Measurements from ENCODE around the gene CAPN15. TPM values are rescaled to one million over a fixed set of nuclear protein-coding genes. Genes with fewer than 3 reads are reported as not detected.
"Not testable (repeated sequence)": the region's sequence is repeated elsewhere in the genome, so short reads cannot be mapped to it uniquely, and the experiment has no call there.

The CAPN15 gene
- polyA plus RNA-seq, 3 donors from 2014 or later, result 9.2 to 30.7 (median 10.1) TPM

DNA sequence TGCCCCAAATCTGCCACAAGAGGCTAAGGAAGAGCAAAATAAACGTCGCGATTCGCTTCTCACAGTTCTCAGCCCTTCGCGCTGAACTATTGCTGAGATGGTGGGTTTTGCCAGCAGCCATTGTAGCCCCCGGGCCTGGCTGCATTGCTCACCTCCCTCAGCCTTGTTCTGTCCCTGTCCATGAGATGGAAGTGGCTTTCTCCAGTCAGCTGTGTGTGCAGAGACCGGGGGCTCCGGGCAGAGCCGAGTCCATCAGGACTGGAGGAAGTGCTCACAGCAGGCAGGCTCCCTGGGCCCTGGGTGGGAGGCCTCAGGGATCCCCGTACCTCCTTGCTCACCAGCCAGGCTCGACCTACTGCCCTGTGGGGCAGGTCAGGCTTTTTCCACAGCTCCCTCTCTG is 27.6 kb upstream of the CAPN15 start:
- Mint-ChIP-seq H3K27me3 (ENCODE audit: low read depth in 3 of 3) (no peaks in the 10 kb centered on the region), H3K27ac (peak overlapping the region in 1 of 6 donors; percentile 22), H3K9me3 (no peaks in the 10 kb centered on the region), H3K4me3 (no peak overlapping the region), H3K36me3 (peaks cover 0 to 7% (median 4%) of the 10 kb centered on the region in 3 donors), H3K4me1 (peaks cover 0 to 4% of the 10 kb centered on the region in 2 donors)
- DNase-seq, result no peak

GRCh38 chr16:500709-501108 is 26.8 kb upstream of the CAPN15 start:
- H3K4me3 Mint-ChIP-seq, result no peak overlapping the region
- H3K9me3 Mint-ChIP-seq, result no peaks in the 10 kb centered on the region
- peaks cover 0 to 7% (median 5%) of the 10 kb centered on the region in 3 donors for H3K36me3 Mint-ChIP-seq

DNA sequence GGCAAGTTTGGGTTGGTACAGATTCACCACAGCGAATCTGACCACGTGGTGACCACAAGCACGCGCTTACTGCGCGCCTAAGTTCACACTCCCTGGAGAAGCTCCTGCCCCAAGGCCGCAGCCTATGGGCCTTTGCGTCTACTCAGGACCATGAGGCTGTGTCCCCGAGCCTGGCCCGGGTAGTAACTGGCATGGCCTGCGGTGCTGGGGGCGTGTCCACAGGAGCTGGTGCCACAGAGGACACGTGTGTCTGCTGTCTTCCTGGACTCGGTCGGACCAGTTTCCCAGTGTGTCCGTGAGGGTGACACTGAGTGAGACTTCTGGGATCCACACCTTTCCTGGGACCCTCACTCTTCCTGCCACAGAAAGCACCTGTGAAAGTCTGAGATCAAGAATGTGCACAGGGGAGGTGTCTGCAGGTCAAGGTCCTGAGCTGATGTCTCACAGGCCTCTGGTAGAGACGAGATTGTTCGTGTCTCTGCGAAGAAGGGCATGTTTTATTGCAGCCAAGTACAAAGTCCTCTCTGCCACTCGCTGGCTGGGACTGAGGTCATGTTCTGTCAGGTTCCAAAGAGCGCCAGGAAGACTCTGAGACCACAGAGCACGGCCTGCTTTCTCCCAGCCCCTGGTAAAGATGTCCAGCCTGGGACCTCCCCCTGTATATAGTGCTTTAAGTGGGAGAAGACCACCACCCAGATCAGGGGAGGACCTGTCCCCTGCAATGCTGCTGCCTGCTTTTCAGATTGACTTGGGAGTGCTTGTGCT is 25.2 kb upstream of the CAPN15 start:
- peaks cover 0 to 8% (median 7%) of the 10 kb centered on the region in 3 donors for H3K36me3 Mint-ChIP-seq
- H3K4me1 Mint-ChIP-seq, result peaks cover 0 to 4% of the 10 kb centered on the region in 2 donors
- DNase-seq, result no peak
- no peaks in the 10 kb centered on the region for H3K9me3 Mint-ChIP-seq
- no peaks in the 10 kb centered on the region for H3K27me3 Mint-ChIP-seq (ENCODE audit: low read depth in 3 of 3)
- no peak overlapping the region for H3K4me3 Mint-ChIP-seq
- no peak overlapping the region for H3K27ac Mint-ChIP-seq

More at GRCh38 chr16:500709-501108, 26.8 kb upstream of the CAPN15 start:
- Mint-ChIP-seq H3K27me3 (ENCODE audit: low read depth in 3 of 3) (no peaks in the 10 kb centered on the region), H3K4me1 (peaks cover 0 to 4% of the 10 kb centered on the region in 2 donors), H3K27ac (no peak overlapping the region)
- DNase-seq, result no peak

GRCh38 chr16:503150-504071 is 24.1 kb upstream of the CAPN15 start:
- no peak for DNase-seq
- Mint-ChIP-seq H3K4me3 (no peak overlapping the region), H3K27ac (no peak overlapping the region), H3K4me1 (peaks cover 0 to 4% of the 10 kb centered on the region in 2 donors), H3K36me3 (peaks cover 0 to 4% (median 4%) of the 10 kb centered on the region in 3 donors), H3K27me3 (ENCODE audit: low read depth in 3 of 3) (no peaks in the 10 kb centered on the region), H3K9me3 (no peaks in the 10 kb centered on the region)

GRCh38 chr16:505479-506245 is 21.9 kb upstream of the CAPN15 start:
- no peak overlapping the region for H3K27ac Mint-ChIP-seq
- H3K27me3 Mint-ChIP-seq (ENCODE audit: low read depth in 3 of 3), result peaks cover 0 to 3% (median 0%) of the 10 kb centered on the region in 3 donors
- no peak for DNase-seq
- H3K9me3 Mint-ChIP-seq, result no peaks in the 10 kb centered on the region
- H3K4me1 Mint-ChIP-seq, result peaks cover 0 to 4% of the 10 kb centered on the region in 2 donors
- no peak overlapping the region for H3K4me3 Mint-ChIP-seq
- peaks cover 0 to 4% (median 0%) of the 10 kb centered on the region in 3 donors for H3K36me3 Mint-ChIP-seq

- H3K27me3 Mint-ChIP-seq (ENCODE audit: low read depth in 3 of 3), result peaks cover 0 to 3% (median 0%) of the 10 kb centered on the region in 3 donors
- H3K4me3 Mint-ChIP-seq, result no peak overlapping the region
- H3K9me3 Mint-ChIP-seq, result no peaks in the 10 kb centered on the region
- peaks cover 0 to 4% of the 10 kb centered on the region in 2 donors for H3K4me1 Mint-ChIP-seq
- H3K36me3 Mint-ChIP-seq, result peaks cover 0 to 4% (median 0%) of the 10 kb centered on the region in 3 donors
- H3K27ac Mint-ChIP-seq, result no peak overlapping the region
- no peak for DNase-seq
Observed at GRCh38 chr16:506246-506546, 21.3 kb upstream of the CAPN15 start.

- H3K4me1 Mint-ChIP-seq; H3K4me3 Mint-ChIP-seq; DNase-seq; H3K9me3 Mint-ChIP-seq; H3K36me3 Mint-ChIP-seq; H3K27ac Mint-ChIP-seq; H3K27me3 Mint-ChIP-seq (ENCODE audit: low read depth in 3 of 3): not testable (repeated sequence)
Observed at GRCh38 chr16:507527-507926, 20.0 kb upstream of the CAPN15 start.

DNA sequence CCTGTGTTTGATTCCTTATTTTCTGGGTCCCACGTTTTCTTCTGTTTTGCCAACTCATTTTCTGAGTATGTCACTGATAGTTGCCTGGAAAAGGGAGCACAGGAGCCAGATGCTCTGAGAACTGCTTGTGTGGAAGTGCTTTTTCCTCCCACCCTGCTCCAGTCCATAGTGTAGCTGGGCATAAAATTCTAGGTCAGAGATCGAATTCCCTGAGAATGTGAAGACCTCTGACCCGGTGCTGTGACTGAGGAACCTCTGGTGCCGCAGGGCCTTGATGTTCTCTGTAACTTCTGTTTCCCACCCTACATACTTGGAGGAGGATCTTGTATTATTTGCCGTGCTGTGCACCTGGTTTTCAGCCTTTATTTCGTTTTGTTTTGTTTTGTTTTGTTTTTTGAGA is 19.5 kb upstream of the CAPN15 start:
- Mint-ChIP-seq H3K36me3 (peaks cover 0 to 4% (median 3%) of the 10 kb centered on the region in 3 donors), H3K27ac (no peak overlapping the region), H3K9me3 (no peaks in the 10 kb centered on the region), H3K27me3 (ENCODE audit: low read depth in 3 of 3) (peaks cover 0 to 3% (median 0%) of the 10 kb centered on the region in 3 donors), H3K4me3 (no peak overlapping the region), H3K4me1 (no peaks in the 10 kb centered on the region)
- no peak for DNase-seq

- no peak for DNase-seq
- H3K27ac Mint-ChIP-seq, result no peak overlapping the region
- no peaks in the 10 kb centered on the region for H3K9me3 Mint-ChIP-seq
- H3K4me3 Mint-ChIP-seq, result no peak overlapping the region
- no peaks in the 10 kb centered on the region for H3K4me1 Mint-ChIP-seq
- peaks cover 0 to 4% (median 4%) of the 10 kb centered on the region in 3 donors for H3K36me3 Mint-ChIP-seq
- peaks cover 0 to 3% (median 0%) of the 10 kb centered on the region in 3 donors for H3K27me3 Mint-ChIP-seq (ENCODE audit: low read depth in 3 of 3)
Observed at GRCh38 chr16:508884-509736, 18.4 kb upstream of the CAPN15 start.

DNA sequence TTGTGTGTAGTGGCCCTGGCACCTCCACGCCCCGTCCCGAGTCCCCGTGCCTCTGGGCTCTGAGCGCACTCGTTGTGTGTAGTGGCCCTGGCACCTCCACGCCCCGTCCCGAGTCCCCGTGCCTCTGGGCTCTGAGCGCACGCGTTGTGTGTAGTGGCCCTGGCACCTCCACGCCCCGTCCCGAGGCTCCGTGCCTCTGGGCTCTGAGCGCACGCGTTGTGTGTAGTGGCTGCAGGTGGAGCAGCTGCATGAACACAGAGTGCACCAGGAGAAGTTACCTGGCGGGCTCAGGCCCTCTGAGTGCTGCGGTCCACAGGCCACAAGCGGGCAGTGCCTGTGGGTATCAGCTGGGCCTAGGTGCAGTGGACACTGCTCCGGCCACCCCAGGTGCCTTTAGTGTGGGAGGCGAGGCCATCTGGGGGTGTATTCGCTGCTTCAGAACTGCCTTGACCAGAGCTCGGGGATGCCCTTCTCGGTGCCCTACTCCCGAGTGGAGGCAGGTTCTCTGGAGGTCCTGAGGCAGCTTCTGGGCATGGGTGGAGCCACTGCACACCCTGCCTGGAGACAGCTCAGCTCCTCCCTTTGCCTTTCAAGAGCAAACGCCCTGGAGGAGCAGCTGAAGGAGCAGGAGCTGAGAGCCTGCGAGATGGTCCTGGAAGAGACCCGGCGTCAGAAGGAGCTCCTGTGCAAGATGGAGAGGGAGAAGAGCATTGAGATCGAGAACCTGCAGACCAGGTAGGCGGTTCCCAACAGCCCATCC is 17.3 kb upstream of the CAPN15 start:
- Mint-ChIP-seq H3K27ac (no peak overlapping the region), H3K9me3 (no peaks in the 10 kb centered on the region), H3K4me3 (no peak overlapping the region), H3K36me3 (peaks cover 0 to 4% (median 4%) of the 10 kb centered on the region in 3 donors), H3K4me1 (no peaks in the 10 kb centered on the region), H3K27me3 (ENCODE audit: low read depth in 3 of 3) (peaks cover 0 to 3% (median 0%) of the 10 kb centered on the region in 3 donors)
- no peak for DNase-seq

GRCh38 chr16:512802-513201 is 14.7 kb upstream of the CAPN15 start:
- no peak for DNase-seq
- Mint-ChIP-seq H3K4me1 (no peaks in the 10 kb centered on the region), H3K9me3 (no peaks in the 10 kb centered on the region), H3K36me3 (peaks cover 0 to 4% (median 0%) of the 10 kb centered on the region in 3 donors), H3K27ac (no peak overlapping the region), H3K27me3 (ENCODE audit: low read depth in 3 of 3) (peaks cover 0 to 3% (median 0%) of the 10 kb centered on the region in 3 donors), H3K4me3 (no peak overlapping the region)

- Mint-ChIP-seq H3K9me3 (no peaks in the 10 kb centered on the region), H3K27ac (no peak overlapping the region)
Observed at GRCh38 chr16:513950-514349, 13.6 kb upstream of the CAPN15 start.

More at GRCh38 chr16:513950-514349, 13.6 kb upstream of the CAPN15 start:
- peaks cover 0 to 4% (median 0%) of the 10 kb centered on the region in 3 donors for H3K36me3 Mint-ChIP-seq
- no peak overlapping the region for H3K4me3 Mint-ChIP-seq
- peaks cover 0 to 3% (median 2%) of the 10 kb centered on the region in 3 donors for H3K27me3 Mint-ChIP-seq (ENCODE audit: low read depth in 3 of 3)
- H3K4me1 Mint-ChIP-seq, result no peaks in the 10 kb centered on the region
- DNase-seq, result no peak
